IMR-90 (cell line): ENCODE results near the gene ZNF362. TPM values are rescaled to one million over a fixed set of nuclear protein-coding genes. Genes with fewer than 3 reads are reported as not detected.
A peak's percentile ranks its signal among the peaks of the same experiment; 100 is the strongest.

Source experiments
- ATAC-seq: fragments of 200-7000 bp; cut with Tn5 transposase; 2 replicates; pipeline ENCODE4 v1.9.1; 2020; ENCODE audit warnings: low read depth, mild to moderate bottlenecking, moderate library complexity
- BruUV-seq: library from RNA; stranded (reverse); fragments of 400-500 nt; replicated peaks from 2 replicates; lab custom pipeline; 2021; lab: Mats Ljungman, UMichigan
- CTCF ChIA-PET: fragments of 300-600 bp; formaldehyde crosslinking; extraction: SDS; loops from one replicate; lab custom pipeline; 2021; ENCODE audit warnings: antibody characterized with exemption; lab: Yijun Ruan, JAX
- POLR2A ChIA-PET: fragments of 300-600 bp; sonication (Branson Sonifier 250); formaldehyde crosslinking; loops from one replicate; lab custom pipeline; 2022; ENCODE audit warnings: antibody characterized with exemption; ENCODE audit not compliant: unreplicated experiment; lab: Charles Lee
- DNase-seq: peaks from one replicate; pipeline ENCODE4 v3.0.0; 2013
- H2AFZ ChIP-seq: replicated peaks from 2 replicates; pipeline ENCODE3; 2013; ENCODE audit warnings: low read length, mild to moderate bottlenecking; ENCODE audit not compliant: poor library complexity
- H2AK5ac ChIP-seq: 2 replicates; pipeline ENCODE4 v1.6.1; 2013; ENCODE audit warnings: low read depth, low read length, inconsistent platforms
- H2AK9ac ChIP-seq: replicated peaks from 2 replicates; pipeline ENCODE3; 2013; ENCODE audit warnings: mild to moderate bottlenecking, low read depth, low read length, moderate library complexity; ENCODE audit not compliant: poor library complexity
- H2BK120ac ChIP-seq: 2 replicates; pipeline ENCODE4 v1.6.1; 2013; ENCODE audit warnings: low read depth, low read length, inconsistent platforms
- H2BK15ac ChIP-seq: 3 replicates; pipeline ENCODE4 v1.6.1; 2013; ENCODE audit warnings: low read depth, low read length, inconsistent platforms
- H2BK20ac ChIP-seq: 2 replicates; pipeline ENCODE4 v1.6.1; 2013; ENCODE audit warnings: low read depth, mild to moderate bottlenecking, inconsistent platforms, low read length, moderate library complexity
- H2BK5ac ChIP-seq: 2 replicates; pipeline ENCODE4 v1.6.1; 2013; ENCODE audit warnings: mild to moderate bottlenecking, low read depth, low read length, inconsistent platforms; ENCODE audit not compliant: poor library complexity, severe bottlenecking
- H3K14ac ChIP-seq: replicated peaks from 2 replicates; pipeline ENCODE4 v1.6.1; 2013; ENCODE audit warnings: low read depth, low read length, inconsistent platforms
- H3K18ac ChIP-seq: 2 replicates; pipeline ENCODE4 v1.6.1; 2013; ENCODE audit warnings: low read depth, low read length, control low read depth
- H3K23ac ChIP-seq: 2 replicates; pipeline ENCODE4 v1.6.1; 2013; ENCODE audit warnings: low read depth, low read length, inconsistent platforms
- H3K27ac ChIP-seq: 2 replicates; pipeline ENCODE4 v1.5.1; 2013; ENCODE audit warnings: mild to moderate bottlenecking, control low read depth, low read length; ENCODE audit not compliant: insufficient read depth
- H3K27me3 ChIP-seq: 2 replicates; pipeline ENCODE4 v1.6.1; 2013; ENCODE audit warnings: low read length; ENCODE audit not compliant: control insufficient read depth, insufficient read depth
- H3K36me3 ChIP-seq: 2 replicates; pipeline ENCODE4 v1.6.1; 2013; ENCODE audit warnings: low read length, mixed read lengths; ENCODE audit not compliant: control insufficient read depth, insufficient read depth
- H3K4ac ChIP-seq: 2 replicates; pipeline ENCODE4 v1.6.1; 2013; ENCODE audit warnings: low read depth, low read length, inconsistent platforms
- H3K4me1 ChIP-seq: 2 replicates; pipeline ENCODE4 v1.6.1; 2013; ENCODE audit warnings: low read length, mixed read lengths; ENCODE audit not compliant: control insufficient read depth, insufficient read depth
- H3K4me2 ChIP-seq: 2 replicates; pipeline ENCODE4 v1.6.1; 2013; ENCODE audit warnings: low read depth, mild to moderate bottlenecking, control low read depth, low read length, moderate library complexity
- H3K4me3 ChIP-seq: 2 replicates; pipeline ENCODE4 v1.5.1; 2013; ENCODE audit warnings: low read depth, mild to moderate bottlenecking, control low read depth, low read length, moderate library complexity; ENCODE audit not compliant: insufficient read depth
- H3K56ac ChIP-seq: 2 replicates; pipeline ENCODE4 v1.6.1; 2013; ENCODE audit warnings: low read length, inconsistent platforms; ENCODE audit not compliant: insufficient read depth; ENCODE audit errors: extremely low read depth
- H3K79me1 ChIP-seq, 2 experiments: 2 replicates each; pipeline ENCODE4 v1.6.1; 2013; ENCODE audit warnings: low read length in 2 of 2, inconsistent platforms in 1 of 2, low read depth in 1 of 2
- H3K9ac ChIP-seq: 2 replicates; pipeline ENCODE4 v1.6.1; 2013; ENCODE audit warnings: low read depth, low read length, control low read depth
- H3K9me1 ChIP-seq: 2 replicates; pipeline ENCODE4 v1.6.1; 2013; ENCODE audit warnings: low read length, inconsistent platforms; ENCODE audit not compliant: insufficient read depth
- H3K9me3 ChIP-seq: 2 replicates; pipeline ENCODE4 v1.6.1; 2013; ENCODE audit warnings: low read length; ENCODE audit not compliant: control insufficient read depth, insufficient read depth
- H4K20me1 ChIP-seq: 2 replicates; pipeline ENCODE4 v1.6.1; 2013; ENCODE audit warnings: low read length, inconsistent platforms; ENCODE audit not compliant: insufficient read depth
- H4K5ac ChIP-seq: 2 replicates; pipeline ENCODE4 v1.6.1; 2013; ENCODE audit warnings: mild to moderate bottlenecking, low read depth, low read length, control low read depth
- H4K8ac ChIP-seq, 2 experiments: 2 replicates each; pipeline ENCODE4 v1.6.1; 2013; ENCODE audit warnings: low read depth in 2 of 2, low read length in 2 of 2, control low read depth in 1 of 2, inconsistent platforms in 1 of 2
- H4K91ac ChIP-seq: 2 replicates; pipeline ENCODE4 v1.6.1; 2013; ENCODE audit warnings: low read depth, low read length, inconsistent platforms; ENCODE audit not compliant: insufficient read depth
- BHLHE40 ChIP-seq: fragments of 150-350 bp; IDR thresholded peaks from 2 replicates; pipeline ENCODE4 v1.6.1; 2016; ENCODE audit warnings: mild to moderate bottlenecking, low read depth, low read length
- CHD1 ChIP-seq: IDR thresholded peaks from 2 replicates; pipeline ENCODE4 v1.6.1; 2012; ENCODE audit warnings: low read depth, low read length, improper control_type of control experiment
- FOS ChIP-seq: fragments of 150-350 bp; IDR thresholded peaks from 2 replicates; pipeline ENCODE4 v1.6.1; 2016; ENCODE audit warnings: low read depth, low read length
- MAFK ChIP-seq: IDR thresholded peaks from 2 replicates; pipeline ENCODE4 v1.6.1; 2012; ENCODE audit warnings: low read depth, low read length, improper control_type of control experiment
- MXI1 ChIP-seq: IDR thresholded peaks from 2 replicates; pipeline ENCODE4 v1.6.1; 2012; ENCODE audit warnings: low read depth, mild to moderate bottlenecking, low read length, moderate library complexity, borderline replicate concordance
- POLR2A ChIP-seq: IDR thresholded peaks from 2 replicates; pipeline ENCODE4 v1.6.1; 2012; ENCODE audit warnings: mild to moderate bottlenecking, low read depth, low read length
- RAD21 ChIP-seq: IDR thresholded peaks from 2 replicates; pipeline ENCODE4 v1.6.1; 2012; ENCODE audit warnings: low read length, improper control_type of control experiment
- RFX5 ChIP-seq: IDR thresholded peaks from 2 replicates; pipeline ENCODE4 v1.8.0; 2012; ENCODE audit warnings: low read depth, mild to moderate bottlenecking, low read length, moderate library complexity
- SMC3 ChIP-seq: fragments of 150-350 bp; IDR thresholded peaks from 2 replicates; pipeline ENCODE4 v1.6.1; 2016; ENCODE audit warnings: low read depth, mild to moderate bottlenecking, antibody characterized with exemption, low read length, moderate library complexity
- WGBS, 2 experiments: methylation state at CpG; one replicate each; pipeline versions ENCODE4 v1.1.5 to v1.1.7; 2013; ENCODE audit warnings: missing lambda C conversion rate in 2 of 2; ENCODE audit not compliant: insufficient read length in 1 of 2; ENCODE audit errors: extremely low coverage in 2 of 2; 5-methylcytosine and 5-hydroxymethylcytosine counted together
- dilution Hi-C: fragments of 300-500 bp; cut with HindIII; formaldehyde crosslinking; loops from one replicate; pipeline ENCODE4 v1.14.3; 2018; ENCODE audit warnings: low sequenced_read_pairs; ENCODE audit not compliant: unreplicated experiment
- in situ Hi-C: fragments of 300-500 bp; cut with MboI; formaldehyde crosslinking; loops from 3 replicates; pipeline ENCODE4 v1.14.3; 2019; ENCODE audit warnings: low sequenced_read_pairs, inconsistent platforms, mixed read lengths
- intact Hi-C: fragments of 100-400 bp; cut with micrococcal nuclease; formaldehyde crosslinking; loops from 2 replicates; pipeline ENCODE4 v1.10.0; 2022
- polyA plus RNA-seq, 3 experiments: library from polyadenylated mRNA; depleted of rRNA; stranded (reverse); fragments of >200 nt; gene quantifications; 2 replicates each; pipeline ENCODE4 v1.2.3, GENCODE V29; 2012; ENCODE audit warnings: low replicate concordance in 1 of 3
- total RNA-seq: library from RNA; depleted of rRNA; stranded (reverse); fragments of >200 nt; gene quantifications from 2 replicates; pipeline ENCODE4 v1.2.3, GENCODE V29; 2012
- TF ChIP-seq, protein P1 (sequence below): conservative IDR thresholded peaks from 2 replicates; pipeline ENCODE4 v1.5.1; 2012; ENCODE audit warnings: mild to moderate bottlenecking, low read depth, low read length, improper control_type of control experiment

Gene ZNF362
- total and polyA plus RNA-seq, 2 of the 4 experiments (the other 2 are of a cell fraction), result 5.7 to 12.9 TPM

DNA sequence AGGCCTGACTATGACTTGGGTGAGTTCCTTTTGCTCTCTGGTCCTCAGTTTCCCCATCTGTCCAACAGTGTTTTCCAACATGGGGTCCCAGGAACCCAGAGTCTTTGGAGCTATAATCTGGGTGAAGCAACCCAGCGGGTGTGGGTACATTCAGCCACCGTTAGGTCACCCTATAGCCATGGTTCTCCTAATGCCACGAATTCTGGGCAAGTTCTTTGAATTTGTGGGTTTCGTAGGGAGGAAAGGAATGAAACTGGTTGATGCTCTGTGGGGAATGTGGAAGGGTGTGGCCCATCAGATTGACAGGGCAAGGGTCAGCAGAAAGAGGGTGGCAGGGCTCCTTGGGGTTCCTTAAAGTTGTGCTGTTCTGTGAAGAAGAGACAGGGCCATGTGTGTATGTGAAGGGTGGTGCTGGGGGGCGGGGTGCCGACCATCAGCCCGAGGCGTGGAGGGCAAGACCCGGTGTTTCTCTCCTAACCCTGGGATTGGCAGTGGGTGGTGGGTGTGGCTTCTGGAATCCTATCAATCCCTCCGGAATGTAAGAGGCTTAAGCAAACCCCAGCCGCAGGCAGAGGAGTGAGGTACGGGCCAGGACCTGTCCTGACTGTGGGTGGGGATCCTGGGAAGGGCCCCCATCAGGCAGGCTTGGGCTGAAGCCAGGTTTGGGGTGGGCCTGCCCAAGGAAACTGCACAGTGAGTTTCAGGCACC is 35.5 kb upstream of the ZNF362 start:
- dilution Hi-C loops, result no loop called here
- no peak overlapping the region for H2BK20ac ChIP-seq
- no peak overlapping the region for H3K4ac ChIP-seq
- H3K27ac ChIP-seq, result no peak overlapping the region
- no TSS peak for BruUV-seq
- no peak overlapping the region for H3K56ac ChIP-seq
- no peak overlapping the region for H4K5ac ChIP-seq
- H3K4me1 ChIP-seq, result peaks cover 10% of the 10 kb centered on the region
- in situ Hi-C loops, result loop anchor here (25.0 kb wide), 1 partner anchor 391 kb away; no protein-coding TSS in a partner anchor
- H2BK5ac ChIP-seq, result no peak overlapping the region
- 0 out of 2 replicates have a peak, but pooled peaks cover 7% of the 10 kb centered on the region for H3K9me1 ChIP-seq
- no peak overlapping the region for H3K18ac ChIP-seq
- no peak overlapping the region for H2BK120ac ChIP-seq
- H3K4me2 ChIP-seq, result no peak overlapping the region
- no peak overlapping the region for H4K8ac ChIP-seq
- ChIA-PET CTCF (interaction anchor here (3.3 kb wide), 1 partner anchor 74 kb away, joined by 12 read pairs; no protein-coding TSS in a partner anchor), POLR2A (no interaction called here)
- no peak overlapping the region for H4K91ac ChIP-seq
- H3K79me1 ChIP-seq, result no peaks in the 10 kb centered on the region
- H4K20me1 ChIP-seq, result no peaks in the 10 kb centered on the region
- H3K4me3 ChIP-seq, result no peak overlapping the region
- H2BK15ac ChIP-seq, result no peak overlapping the region
- no peak for TF ChIP-seq FOS
- TF ChIP-seq MXI1, result no peak
- no peak for TF ChIP-seq POLR2A
- TF ChIP-seq RFX5, result no peak
- no peak for TF ChIP-seq MAFK
- no peak for TF ChIP-seq SMC3
- TF ChIP-seq RAD21, result no peak
- TF ChIP-seq CHD1, result no peak
- TF ChIP-seq, protein P1, sequence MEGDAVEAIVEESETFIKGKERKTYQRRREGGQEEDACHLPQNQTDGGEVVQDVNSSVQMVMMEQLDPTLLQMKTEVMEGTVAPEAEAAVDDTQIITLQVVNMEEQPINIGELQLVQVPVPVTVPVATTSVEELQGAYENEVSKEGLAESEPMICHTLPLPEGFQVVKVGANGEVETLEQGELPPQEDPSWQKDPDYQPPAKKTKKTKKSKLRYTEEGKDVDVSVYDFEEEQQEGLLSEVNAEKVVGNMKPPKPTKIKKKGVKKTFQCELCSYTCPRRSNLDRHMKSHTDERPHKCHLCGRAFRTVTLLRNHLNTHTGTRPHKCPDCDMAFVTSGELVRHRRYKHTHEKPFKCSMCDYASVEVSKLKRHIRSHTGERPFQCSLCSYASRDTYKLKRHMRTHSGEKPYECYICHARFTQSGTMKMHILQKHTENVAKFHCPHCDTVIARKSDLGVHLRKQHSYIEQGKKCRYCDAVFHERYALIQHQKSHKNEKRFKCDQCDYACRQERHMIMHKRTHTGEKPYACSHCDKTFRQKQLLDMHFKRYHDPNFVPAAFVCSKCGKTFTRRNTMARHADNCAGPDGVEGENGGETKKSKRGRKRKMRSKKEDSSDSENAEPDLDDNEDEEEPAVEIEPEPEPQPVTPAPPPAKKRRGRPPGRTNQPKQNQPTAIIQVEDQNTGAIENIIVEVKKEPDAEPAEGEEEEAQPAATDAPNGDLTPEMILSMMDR, result no peak
- TF ChIP-seq BHLHE40, result no peak
- no peak overlapping the region for H3K9ac ChIP-seq
- H3K36me3 ChIP-seq, result no peaks in the 10 kb centered on the region
- DNase-seq, result no peak
- no peak overlapping the region for H2AK5ac ChIP-seq
- H3K14ac ChIP-seq, result no peak overlapping the region
- no peak overlapping the region; the same call in 1 of the 2 replicates for H3K23ac ChIP-seq
- ATAC-seq, result peak; percentile 71
- H2AK9ac ChIP-seq, result peak overlapping the region; percentile 57
- intact Hi-C loops, result no loop called here
- H3K9me3 ChIP-seq, result no peaks in the 10 kb centered on the region
- WGBS, 2 experiments, result 73% methylated on average over 6 of the region's 12 CpGs; no CpG with 5 or more reads in 1 of the 2 experiments
- H2AFZ ChIP-seq, result peak overlapping the region; percentile 35
- peaks cover 4% of the 10 kb centered on the region; the same call in 1 of the 2 replicates for H3K27me3 ChIP-seq
